ENCODE data around the gene CEP97. TPM values are rescaled to one million over a fixed set of nuclear protein-coding genes. Genes with fewer than 3 reads are reported as not detected.

The CEP97 gene
- total and polyA plus RNA-seq, 9 of the 15 experiments (the other 6 are each of a cell fraction or from before 2014, with no cell fraction given), result 2.0 to 10.1 (median 4.3) TPM

DNA sequence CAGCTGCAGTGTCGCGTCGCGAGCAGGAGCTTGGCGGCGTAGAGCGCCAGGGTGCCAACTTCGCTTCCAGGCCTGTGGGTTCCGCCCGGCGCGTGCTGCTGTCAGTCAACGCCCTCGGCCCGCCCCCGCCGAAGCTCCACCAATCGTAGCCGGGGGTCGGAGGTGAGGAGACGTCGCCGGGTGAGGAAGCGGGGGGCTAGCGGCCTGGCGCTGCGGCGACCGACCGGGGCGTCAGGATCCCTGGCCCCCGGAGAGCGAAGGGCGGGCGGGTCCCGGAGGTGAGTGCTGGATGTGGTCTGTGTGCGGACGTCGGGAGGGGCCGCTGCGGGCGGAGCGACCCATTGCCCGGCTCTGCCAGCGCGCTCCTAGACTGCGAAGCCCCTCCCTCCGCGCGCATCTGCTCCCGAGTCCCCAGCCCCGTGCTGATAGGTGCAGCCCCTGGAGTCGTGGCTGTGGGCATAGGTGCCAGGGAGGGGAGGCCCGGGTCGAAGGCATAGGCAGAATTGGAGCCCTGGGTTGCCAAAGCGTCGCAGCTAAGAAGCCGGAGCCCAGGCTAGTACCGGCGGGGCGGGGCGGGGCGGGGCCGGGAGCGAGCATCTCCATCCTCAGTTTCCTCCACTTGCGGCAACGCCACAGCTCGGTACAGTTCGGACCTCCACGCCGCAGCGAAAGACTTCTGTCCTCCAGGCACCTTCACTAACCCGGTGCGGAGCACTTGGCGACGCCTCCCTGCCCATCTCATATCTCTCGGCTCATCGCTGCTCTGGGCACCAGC lies 54.8 kb downstream of the CEP97 start, which contains the start of gene NXPE3 (continued):
- TF ChIP-seq, protein P1, sequence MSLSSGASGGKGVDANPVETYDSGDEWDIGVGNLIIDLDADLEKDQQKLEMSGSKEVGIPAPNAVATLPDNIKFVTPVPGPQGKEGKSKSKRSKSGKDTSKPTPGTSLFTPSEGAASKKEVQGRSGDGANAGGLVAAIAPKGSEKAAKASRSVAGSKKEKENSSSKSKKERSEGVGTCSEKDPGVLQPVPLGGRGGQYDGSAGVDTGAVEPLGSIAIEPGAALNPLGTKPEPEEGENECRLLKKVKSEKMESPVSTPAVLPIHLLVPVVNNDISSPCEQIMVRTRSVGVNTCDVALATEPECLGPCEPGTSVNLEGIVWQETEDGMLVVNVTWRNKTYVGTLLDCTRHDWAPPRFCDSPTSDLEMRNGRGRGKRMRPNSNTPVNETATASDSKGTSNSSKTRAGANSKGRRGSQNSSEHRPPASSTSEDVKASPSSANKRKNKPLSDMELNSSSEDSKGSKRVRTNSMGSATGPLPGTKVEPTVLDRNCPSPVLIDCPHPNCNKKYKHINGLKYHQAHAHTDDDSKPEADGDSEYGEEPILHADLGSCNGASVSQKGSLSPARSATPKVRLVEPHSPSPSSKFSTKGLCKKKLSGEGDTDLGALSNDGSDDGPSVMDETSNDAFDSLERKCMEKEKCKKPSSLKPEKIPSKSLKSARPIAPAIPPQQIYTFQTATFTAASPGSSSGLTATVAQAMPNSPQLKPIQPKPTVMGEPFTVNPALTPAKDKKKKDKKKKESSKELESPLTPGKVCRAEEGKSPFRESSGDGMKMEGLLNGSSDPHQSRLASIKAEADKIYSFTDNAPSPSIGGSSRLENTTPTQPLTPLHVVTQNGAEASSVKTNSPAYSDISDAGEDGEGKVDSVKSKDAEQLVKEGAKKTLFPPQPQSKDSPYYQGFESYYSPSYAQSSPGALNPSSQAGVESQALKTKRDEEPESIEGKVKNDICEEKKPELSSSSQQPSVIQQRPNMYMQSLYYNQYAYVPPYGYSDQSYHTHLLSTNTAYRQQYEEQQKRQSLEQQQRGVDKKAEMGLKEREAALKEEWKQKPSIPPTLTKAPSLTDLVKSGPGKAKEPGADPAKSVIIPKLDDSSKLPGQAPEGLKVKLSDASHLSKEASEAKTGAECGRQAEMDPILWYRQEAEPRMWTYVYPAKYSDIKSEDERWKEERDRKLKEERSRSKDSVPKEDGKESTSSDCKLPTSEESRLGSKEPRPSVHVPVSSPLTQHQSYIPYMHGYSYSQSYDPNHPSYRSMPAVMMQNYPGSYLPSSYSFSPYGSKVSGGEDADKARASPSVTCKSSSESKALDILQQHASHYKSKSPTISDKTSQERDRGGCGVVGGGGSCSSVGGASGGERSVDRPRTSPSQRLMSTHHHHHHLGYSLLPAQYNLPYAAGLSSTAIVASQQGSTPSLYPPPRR (CRISPR knock-in tag; IDR thresholded peaks at IDR 0.05; ENCODE audit: borderline replicate concordance), result no peak
- TF ChIP-seq, protein P2, sequence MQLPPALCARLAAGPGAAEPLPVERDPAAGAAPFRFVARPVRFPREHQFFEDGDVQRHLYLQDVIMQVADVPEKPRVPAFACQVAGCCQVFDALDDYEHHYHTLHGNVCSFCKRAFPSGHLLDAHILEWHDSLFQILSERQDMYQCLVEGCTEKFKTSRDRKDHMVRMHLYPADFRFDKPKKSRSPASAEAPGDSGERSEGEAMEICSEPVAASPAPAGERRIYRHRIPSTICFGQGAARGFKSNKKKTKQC (CRISPR knock-in tag; IDR thresholded peaks at IDR 0.05), result 0 out of 2 replicates have a peak, but pooled peaks have one; percentile 60
- TF ChIP-seq ZFX (CRISPR knock-in tag; IDR thresholded peaks at IDR 0.05) (0 out of 2 replicates have a peak, but pooled peaks have one; percentile 8), CXXC5 (CRISPR knock-in tag; IDR thresholded peaks at IDR 0.05) (peak; percentile 86), SMARCC2 (IDR thresholded peaks at IDR 0.05; ENCODE audit: low read depth) (no peak)
- TF ChIP-seq, protein P3, sequence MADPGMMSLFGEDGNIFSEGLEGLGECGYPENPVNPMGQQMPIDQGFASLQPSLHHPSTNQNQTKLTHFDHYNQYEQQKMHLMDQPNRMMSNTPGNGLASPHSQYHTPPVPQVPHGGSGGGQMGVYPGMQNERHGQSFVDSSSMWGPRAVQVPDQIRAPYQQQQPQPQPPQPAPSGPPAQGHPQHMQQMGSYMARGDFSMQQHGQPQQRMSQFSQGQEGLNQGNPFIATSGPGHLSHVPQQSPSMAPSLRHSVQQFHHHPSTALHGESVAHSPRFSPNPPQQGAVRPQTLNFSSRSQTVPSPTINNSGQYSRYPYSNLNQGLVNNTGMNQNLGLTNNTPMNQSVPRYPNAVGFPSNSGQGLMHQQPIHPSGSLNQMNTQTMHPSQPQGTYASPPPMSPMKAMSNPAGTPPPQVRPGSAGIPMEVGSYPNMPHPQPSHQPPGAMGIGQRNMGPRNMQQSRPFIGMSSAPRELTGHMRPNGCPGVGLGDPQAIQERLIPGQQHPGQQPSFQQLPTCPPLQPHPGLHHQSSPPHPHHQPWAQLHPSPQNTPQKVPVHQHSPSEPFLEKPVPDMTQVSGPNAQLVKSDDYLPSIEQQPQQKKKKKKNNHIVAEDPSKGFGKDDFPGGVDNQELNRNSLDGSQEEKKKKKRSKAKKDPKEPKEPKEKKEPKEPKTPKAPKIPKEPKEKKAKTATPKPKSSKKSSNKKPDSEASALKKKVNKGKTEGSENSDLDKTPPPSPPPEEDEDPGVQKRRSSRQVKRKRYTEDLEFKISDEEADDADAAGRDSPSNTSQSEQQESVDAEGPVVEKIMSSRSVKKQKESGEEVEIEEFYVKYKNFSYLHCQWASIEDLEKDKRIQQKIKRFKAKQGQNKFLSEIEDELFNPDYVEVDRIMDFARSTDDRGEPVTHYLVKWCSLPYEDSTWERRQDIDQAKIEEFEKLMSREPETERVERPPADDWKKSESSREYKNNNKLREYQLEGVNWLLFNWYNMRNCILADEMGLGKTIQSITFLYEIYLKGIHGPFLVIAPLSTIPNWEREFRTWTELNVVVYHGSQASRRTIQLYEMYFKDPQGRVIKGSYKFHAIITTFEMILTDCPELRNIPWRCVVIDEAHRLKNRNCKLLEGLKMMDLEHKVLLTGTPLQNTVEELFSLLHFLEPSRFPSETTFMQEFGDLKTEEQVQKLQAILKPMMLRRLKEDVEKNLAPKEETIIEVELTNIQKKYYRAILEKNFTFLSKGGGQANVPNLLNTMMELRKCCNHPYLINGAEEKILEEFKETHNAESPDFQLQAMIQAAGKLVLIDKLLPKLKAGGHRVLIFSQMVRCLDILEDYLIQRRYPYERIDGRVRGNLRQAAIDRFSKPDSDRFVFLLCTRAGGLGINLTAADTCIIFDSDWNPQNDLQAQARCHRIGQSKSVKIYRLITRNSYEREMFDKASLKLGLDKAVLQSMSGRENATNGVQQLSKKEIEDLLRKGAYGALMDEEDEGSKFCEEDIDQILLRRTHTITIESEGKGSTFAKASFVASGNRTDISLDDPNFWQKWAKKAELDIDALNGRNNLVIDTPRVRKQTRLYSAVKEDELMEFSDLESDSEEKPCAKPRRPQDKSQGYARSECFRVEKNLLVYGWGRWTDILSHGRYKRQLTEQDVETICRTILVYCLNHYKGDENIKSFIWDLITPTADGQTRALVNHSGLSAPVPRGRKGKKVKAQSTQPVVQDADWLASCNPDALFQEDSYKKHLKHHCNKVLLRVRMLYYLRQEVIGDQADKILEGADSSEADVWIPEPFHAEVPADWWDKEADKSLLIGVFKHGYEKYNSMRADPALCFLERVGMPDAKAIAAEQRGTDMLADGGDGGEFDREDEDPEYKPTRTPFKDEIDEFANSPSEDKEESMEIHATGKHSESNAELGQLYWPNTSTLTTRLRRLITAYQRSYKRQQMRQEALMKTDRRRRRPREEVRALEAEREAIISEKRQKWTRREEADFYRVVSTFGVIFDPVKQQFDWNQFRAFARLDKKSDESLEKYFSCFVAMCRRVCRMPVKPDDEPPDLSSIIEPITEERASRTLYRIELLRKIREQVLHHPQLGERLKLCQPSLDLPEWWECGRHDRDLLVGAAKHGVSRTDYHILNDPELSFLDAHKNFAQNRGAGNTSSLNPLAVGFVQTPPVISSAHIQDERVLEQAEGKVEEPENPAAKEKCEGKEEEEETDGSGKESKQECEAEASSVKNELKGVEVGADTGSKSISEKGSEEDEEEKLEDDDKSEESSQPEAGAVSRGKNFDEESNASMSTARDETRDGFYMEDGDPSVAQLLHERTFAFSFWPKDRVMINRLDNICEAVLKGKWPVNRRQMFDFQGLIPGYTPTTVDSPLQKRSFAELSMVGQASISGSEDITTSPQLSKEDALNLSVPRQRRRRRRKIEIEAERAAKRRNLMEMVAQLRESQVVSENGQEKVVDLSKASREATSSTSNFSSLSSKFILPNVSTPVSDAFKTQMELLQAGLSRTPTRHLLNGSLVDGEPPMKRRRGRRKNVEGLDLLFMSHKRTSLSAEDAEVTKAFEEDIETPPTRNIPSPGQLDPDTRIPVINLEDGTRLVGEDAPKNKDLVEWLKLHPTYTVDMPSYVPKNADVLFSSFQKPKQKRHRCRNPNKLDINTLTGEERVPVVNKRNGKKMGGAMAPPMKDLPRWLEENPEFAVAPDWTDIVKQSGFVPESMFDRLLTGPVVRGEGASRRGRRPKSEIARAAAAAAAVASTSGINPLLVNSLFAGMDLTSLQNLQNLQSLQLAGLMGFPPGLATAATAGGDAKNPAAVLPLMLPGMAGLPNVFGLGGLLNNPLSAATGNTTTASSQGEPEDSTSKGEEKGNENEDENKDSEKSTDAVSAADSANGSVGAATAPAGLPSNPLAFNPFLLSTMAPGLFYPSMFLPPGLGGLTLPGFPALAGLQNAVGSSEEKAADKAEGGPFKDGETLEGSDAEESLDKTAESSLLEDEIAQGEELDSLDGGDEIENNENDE (IDR thresholded peaks at IDR 0.05; ENCODE audit: low read depth, low read length), result no peak
- TF ChIP-seq, protein P4, sequence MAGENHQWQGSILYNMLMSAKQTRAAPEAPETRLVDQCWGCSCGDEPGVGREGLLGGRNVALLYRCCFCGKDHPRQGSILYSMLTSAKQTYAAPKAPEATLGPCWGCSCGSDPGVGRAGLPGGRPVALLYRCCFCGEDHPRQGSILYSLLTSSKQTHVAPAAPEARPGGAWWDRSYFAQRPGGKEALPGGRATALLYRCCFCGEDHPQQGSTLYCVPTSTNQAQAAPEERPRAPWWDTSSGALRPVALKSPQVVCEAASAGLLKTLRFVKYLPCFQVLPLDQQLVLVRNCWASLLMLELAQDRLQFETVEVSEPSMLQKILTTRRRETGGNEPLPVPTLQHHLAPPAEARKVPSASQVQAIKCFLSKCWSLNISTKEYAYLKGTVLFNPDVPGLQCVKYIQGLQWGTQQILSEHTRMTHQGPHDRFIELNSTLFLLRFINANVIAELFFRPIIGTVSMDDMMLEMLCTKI (IDR thresholded peaks at IDR 0.05; ENCODE audit: partially characterized antibody), result no peak

Data from K562 (cell line).